ENCODE data around the gene CGNL1.

- TF ChIP-seq ATF3 (IDR thresholded peaks at IDR 0.05; ENCODE audit: borderline replicate concordance, extremely low read depth, low read depth, low read length) = no peak
- no peak for TF ChIP-seq EED (IDR thresholded peaks at IDR 0.05; ENCODE audit: low read depth)
- no peak for TF ChIP-seq CHD1 (IDR thresholded peaks at IDR 0.05; ENCODE audit: low read depth, low read length)
- no peak for TF ChIP-seq BCLAF1 (IDR thresholded peaks at IDR 0.05)
- no peak for TF ChIP-seq CTCF (IDR thresholded peaks at IDR 0.05 in 2 of 3, conservative IDR thresholded peaks at IDR 0.05 in 1 of 3; ENCODE audit: control insufficient read depth in 2 of 3, extremely low read depth in 1 of 3, insufficient read depth in 1 of 3, low read depth in 3 of 3, low read length in 3 of 3)
Measured at GRCh38 chr15:57462381-57462780, 86.1 kb downstream of the CGNL1 start.

All from GM12878 (cell line).